K562 (cell line): ENCODE results near the gene FOXRED2. TPM values are rescaled to one million over a fixed set of nuclear protein-coding genes. Genes with fewer than 3 reads are reported as not detected.

Experiments used
- BRD4 ChIP-seq: fragments of 200-600 bp; sonication (generic); IDR thresholded peaks from 2 replicates; pipeline ENCODE4 v1.6.1; 2017; ENCODE audit warnings: inconsistent platforms
- CBX8 ChIP-seq: fragments of 200-600 bp; sonication (generic); IDR thresholded peaks from 2 replicates; pipeline ENCODE4 v1.6.1; 2012; ENCODE audit warnings: borderline replicate concordance, mixed run types, low read depth, mild to moderate bottlenecking, moderate library complexity, mixed read lengths, low read length, control low read depth, inconsistent platforms; ENCODE audit not compliant: poor library complexity, severe bottlenecking; ENCODE audit errors: extremely low read depth
- EZH2 ChIP-seq: IDR thresholded peaks from 2 replicates; pipeline ENCODE4 v1.6.1; 2012; ENCODE audit warnings: low read depth, mild to moderate bottlenecking, inconsistent platforms, low read length, borderline replicate concordance
- HCFC1 ChIP-seq: IDR thresholded peaks from 2 replicates; pipeline ENCODE4 v1.6.1; 2012; ENCODE audit warnings: low read depth, low read length, improper control_type of control experiment
- HDGF ChIP-seq: fragments of 450-650 bp; IDR thresholded peaks from 2 replicates; pipeline ENCODE4 v1.6.1; 2016
- HNRNPLL ChIP-seq: fragments of 200-400 bp; formaldehyde crosslinking; IDR thresholded peaks from 2 replicates; pipeline ENCODE4 v1.6.1; 2017; ENCODE audit warnings: low read length, low read depth, mild to moderate bottlenecking; ENCODE audit not compliant: poor library complexity, severe bottlenecking
- KLF10 ChIP-seq: fragments of 250-450 bp; sonication (Bioruptor Pico); IDR thresholded peaks from 2 replicates; pipeline ENCODE4 v1.6.1; 2021; ENCODE audit warnings: matching md5 sums
- MBD1 ChIP-seq: fragments of 250-450 bp; sonication (Bioruptor Pico); IDR thresholded peaks from 2 replicates; pipeline ENCODE4 v1.8.0; 2022; ENCODE audit warnings: inconsistent platforms
- NFIC ChIP-seq: fragments of 450-650 bp; IDR thresholded peaks from 2 replicates; pipeline ENCODE4 v1.6.1; 2017; ENCODE audit warnings: mild to moderate bottlenecking, inconsistent platforms
- NR2C1 ChIP-seq, 2 experiments: fragments of 450-650 bp; IDR thresholded peaks; 2 replicates each; pipeline ENCODE4 v1.6.1; 2017; ENCODE audit warnings: mild to moderate bottlenecking in 2 of 2, antibody characterized with exemption in 1 of 2, inconsistent platforms in 1 of 2, missing compliant biosample characterization in 1 of 2, missing genetic modification characterization in 1 of 2
- PML ChIP-seq: IDR thresholded peaks from 2 replicates; pipeline ENCODE4 v1.6.1; 2012; ENCODE audit warnings: low read length, inconsistent platforms
- SRSF3 ChIP-seq: fragments of 200-400 bp; formaldehyde crosslinking; IDR thresholded peaks from 2 replicates; pipeline ENCODE4 v1.6.1; 2016; ENCODE audit warnings: mild to moderate bottlenecking, low read length, moderate library complexity; ENCODE audit not compliant: insufficient read depth
- TAF15 ChIP-seq: fragments of 200-400 bp; formaldehyde crosslinking; IDR thresholded peaks from 2 replicates; pipeline ENCODE4 v1.6.1; 2017; ENCODE audit warnings: mild to moderate bottlenecking, low read depth, low read length, moderate library complexity
- ZFP1 ChIP-seq: fragments of 450-650 bp; formaldehyde crosslinking; IDR thresholded peaks from 2 replicates; pipeline ENCODE4 v1.4.0; 2020; ENCODE audit warnings: mild to moderate bottlenecking, mixed read lengths
- ZFP30 ChIP-seq: fragments of 250-450 bp; sonication (Bioruptor Pico); IDR thresholded peaks from 2 replicates; pipeline ENCODE4 v1.8.0; 2022; ENCODE audit warnings: moderate library complexity, mild to moderate bottlenecking, inconsistent platforms, borderline replicate concordance
- ZFP36 ChIP-seq: fragments of 150-350 bp; IDR thresholded peaks from 2 replicates; pipeline ENCODE4 v1.6.1; 2018; ENCODE audit warnings: low read length, low read depth; ENCODE audit not compliant: partially characterized antibody
- ZNF146 ChIP-seq: IDR thresholded peaks from one replicate; pipeline ENCODE4 v1.6.1; 2018; ENCODE audit warnings: missing compliant biosample characterization; ENCODE audit not compliant: unreplicated experiment
- ZNF175 ChIP-seq: fragments of 200-800 bp; sonication (Bioruptor generic); IDR thresholded peaks from 2 replicates; pipeline ENCODE4 v1.6.1; 2016; ENCODE audit warnings: low read depth, mild to moderate bottlenecking, missing genetic modification characterization, missing compliant biosample characterization
- ZNF263 ChIP-seq: sonication (generic); formaldehyde crosslinking; IDR thresholded peaks from 2 replicates; pipeline ENCODE4 v1.8.0; 2022; ENCODE audit warnings: mild to moderate bottlenecking, missing genetic modification reagents, borderline replicate concordance
- ZNF354B ChIP-seq: fragments of 250-450 bp; sonication (Bioruptor Pico); IDR thresholded peaks from 2 replicates; pipeline ENCODE4 v1.4.0; 2020
- ZNF384 ChIP-seq: IDR thresholded peaks from 2 replicates; pipeline ENCODE4 v1.6.1; 2012; ENCODE audit warnings: low read depth, low read length, improper control_type of control experiment
- ZNF444 ChIP-seq: fragments of 250-450 bp; sonication (Bioruptor Pico); IDR thresholded peaks from 2 replicates; pipeline ENCODE4 v1.4.0; 2020; ENCODE audit warnings: mild to moderate bottlenecking, moderate library complexity
- ZNF696 ChIP-seq: fragments of 250-450 bp; sonication (Bioruptor Pico); conservative IDR thresholded peaks from 2 replicates; pipeline ENCODE4 v1.4.0; 2020; ENCODE audit warnings: mild to moderate bottlenecking, moderate library complexity
- polyA plus RNA-seq, 8 experiments: library from polyadenylated mRNA; depleted of rRNA in 4 of 8; stranded (reverse) in 5 of 8; unstranded in 3 of 8; fragments of >200 nt; fragmentation: Nextera tagmentation in 2 of 8; fragmentation: Illumina TruSeq in 1 of 8; extraction: Ambion mirVana in 2 of 8; extraction: Trizol in 1 of 8; gene quantifications; 2 replicates each; pipeline versions ENCODE4 v1.2.1 to v1.2.3, GENCODE V29; 2011 to 2014; ENCODE audit warnings: inconsistent platforms in 1 of 8, missing spikeins in 1 of 8
- total RNA-seq, 7 experiments: library from RNA; depleted of rRNA in 6 of 7; stranded (reverse); fragments of >200 nt in 6 of 7; fragmentation: Illumina TruSeq in 2 of 7; extraction: Trizol in 2 of 7; gene quantifications; 2 replicates each; pipeline versions ENCODE4 v1.2.1 to v1.2.3, GENCODE V29; 2011 to 2021; ENCODE audit warnings: low replicate concordance in 1 of 7
- TF ChIP-seq, protein P1 (sequence below): fragments of 450-650 bp; formaldehyde crosslinking; IDR thresholded peaks from 2 replicates; pipeline ENCODE4 v1.4.0; 2022; ENCODE audit warnings: missing genetic modification characterization
- TF ChIP-seq, protein P2 (sequence below), 2 experiments: IDR thresholded peaks in 1 of 2; conservative IDR thresholded peaks in 1 of 2; 2 replicates each; pipeline ENCODE4 v1.6.1; 2016; ENCODE audit warnings: low read depth in 2 of 2, mild to moderate bottlenecking in 1 of 2, missing compliant biosample characterization in 1 of 2, missing genetic modification characterization in 1 of 2, moderate library complexity in 1 of 2

FOXRED2 gene
- total and polyA plus RNA-seq, 9 of the 15 experiments (the other 6 are each of a cell fraction or from before 2014, with no cell fraction given), result 2.8 to 48.4 (median 7.8) TPM

GRCh38 chr22:36478966-36479365, 27.9 kb downstream of the FOXRED2 start (continued):
- TF ChIP-seq SRSF3, result no peak
- no peak for TF ChIP-seq MBD1 (CRISPR knock-in tag)
- TF ChIP-seq, protein P1, sequence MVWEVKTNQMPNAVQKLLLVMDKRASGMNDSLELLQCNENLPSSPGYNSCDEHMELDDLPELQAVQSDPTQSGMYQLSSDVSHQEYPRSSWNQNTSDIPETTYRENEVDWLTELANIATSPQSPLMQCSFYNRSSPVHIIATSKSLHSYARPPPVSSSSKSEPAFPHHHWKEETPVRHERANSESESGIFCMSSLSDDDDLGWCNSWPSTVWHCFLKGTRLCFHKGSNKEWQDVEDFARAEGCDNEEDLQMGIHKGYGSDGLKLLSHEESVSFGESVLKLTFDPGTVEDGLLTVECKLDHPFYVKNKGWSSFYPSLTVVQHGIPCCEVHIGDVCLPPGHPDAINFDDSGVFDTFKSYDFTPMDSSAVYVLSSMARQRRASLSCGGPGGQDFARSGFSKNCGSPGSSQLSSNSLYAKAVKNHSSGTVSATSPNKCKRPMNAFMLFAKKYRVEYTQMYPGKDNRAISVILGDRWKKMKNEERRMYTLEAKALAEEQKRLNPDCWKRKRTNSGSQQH, result no peak
- TF ChIP-seq PML, result no peak
- TF ChIP-seq ZNF696 (CRISPR knock-in tag), result no peak
- no peak for TF ChIP-seq EZH2
- no peak for TF ChIP-seq ZNF263 (CRISPR knock-in tag)
- no peak for TF ChIP-seq ZFP36
- TF ChIP-seq HDGF, result no peak
- TF ChIP-seq ZNF146 (CRISPR knock-in tag), result no peak
- no peak for TF ChIP-seq HCFC1
- no peak for TF ChIP-seq ZFP30 (CRISPR knock-in tag)
- no peak for TF ChIP-seq BRD4
- TF ChIP-seq ZNF444 (CRISPR knock-in tag), result no peak
- no peak for TF ChIP-seq ZNF354B (CRISPR knock-in tag)
- no peak for TF ChIP-seq CBX8
- peak; percentile 61 for TF ChIP-seq NFIC
- no peak for TF ChIP-seq NR2C1 (IDR thresholded peaks at IDR 0.05)
- 0 out of 2 replicates have a peak, but pooled peaks have one; percentile 20 for TF ChIP-seq NR2C1 (tag; IDR thresholded peaks at IDR 0.05)
- TF ChIP-seq, protein P2, sequence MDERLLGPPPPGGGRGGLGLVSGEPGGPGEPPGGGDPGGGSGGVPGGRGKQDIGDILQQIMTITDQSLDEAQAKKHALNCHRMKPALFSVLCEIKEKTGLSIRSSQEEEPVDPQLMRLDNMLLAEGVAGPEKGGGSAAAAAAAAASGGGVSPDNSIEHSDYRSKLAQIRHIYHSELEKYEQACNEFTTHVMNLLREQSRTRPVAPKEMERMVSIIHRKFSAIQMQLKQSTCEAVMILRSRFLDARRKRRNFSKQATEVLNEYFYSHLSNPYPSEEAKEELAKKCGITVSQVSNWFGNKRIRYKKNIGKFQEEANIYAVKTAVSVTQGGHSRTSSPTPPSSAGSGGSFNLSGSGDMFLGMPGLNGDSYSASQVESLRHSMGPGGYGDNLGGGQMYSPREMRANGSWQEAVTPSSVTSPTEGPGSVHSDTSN (CRISPR knock-in tag; IDR thresholded peaks at IDR 0.05; ENCODE audit: low read depth), result no peak
- TF ChIP-seq, protein P2 (tag; conservative IDR thresholded peaks at IDR 0.05; ENCODE audit: low read depth), result no peak
- no peak for TF ChIP-seq ZFP1 (CRISPR knock-in tag)
- TF ChIP-seq HNRNPLL, result no peak
- TF ChIP-seq ZNF384, result peak; percentile 86
- TF ChIP-seq ZNF175 (CRISPR knock-in tag), result no peak; the same call in 1 of the 2 replicates
- no peak for TF ChIP-seq KLF10 (CRISPR knock-in tag)
- TF ChIP-seq TAF15, result no peak
